K562 (cell line): ENCODE measurements around the gene IL1F10.

Source experiments
- EZH2 ChIP-seq: IDR thresholded peaks from 2 replicates; pipeline ENCODE4 v1.6.1; 2012; ENCODE audit warnings: low read depth, mild to moderate bottlenecking, inconsistent platforms, low read length, borderline replicate concordance
- HDAC8 ChIP-seq: fragments of 450-650 bp; IDR thresholded peaks from 2 replicates; pipeline ENCODE4 v1.6.1; 2016; ENCODE audit warnings: mild to moderate bottlenecking, missing genetic modification characterization, moderate library complexity, missing compliant biosample characterization
- MXI1 ChIP-seq: IDR thresholded peaks from 2 replicates; pipeline ENCODE4 v1.6.1; 2011; ENCODE audit warnings: low read depth, mild to moderate bottlenecking, improper control_type of control experiment, low read length
- PHF8 ChIP-seq: fragments of 200-600 bp; sonication (generic); IDR thresholded peaks from 2 replicates; pipeline ENCODE4 v1.6.1; 2012; ENCODE audit warnings: mixed run types, mild to moderate bottlenecking, inconsistent platforms, low read length, moderate library complexity, borderline replicate concordance
- POLR2A ChIP-seq: fragments of 450-650 bp; conservative IDR thresholded peaks from 2 replicates; pipeline ENCODE4 v1.6.1; 2016
- ZBTB7A ChIP-seq: IDR thresholded peaks from 2 replicates; pipeline ENCODE4 v1.6.1; 2011; ENCODE audit warnings: low read depth, mild to moderate bottlenecking, low read length, moderate library complexity, borderline replicate concordance; ENCODE audit not compliant: control insufficient read depth
- ZNF212 ChIP-seq: fragments of 450-650 bp; formaldehyde crosslinking; IDR thresholded peaks from 2 replicates; pipeline ENCODE4 v1.4.0; 2020; ENCODE audit warnings: mild to moderate bottlenecking
- ZNF384 ChIP-seq: IDR thresholded peaks from 2 replicates; pipeline ENCODE4 v1.6.1; 2012; ENCODE audit warnings: low read depth, low read length, improper control_type of control experiment
- TF ChIP-seq, protein P1 (sequence below), 3 experiments: IDR thresholded peaks in 2 of 3; conservative IDR thresholded peaks in 1 of 3; 2 replicates each; pipeline ENCODE4 v1.5.1; 2011 to 2012; ENCODE audit warnings: low read length in 3 of 3, mild to moderate bottlenecking in 3 of 3, control low read depth in 2 of 3, improper control_type of control experiment in 1 of 3, inconsistent platforms in 1 of 3, low read depth in 1 of 3, mixed read lengths in 1 of 3, moderate library complexity in 1 of 3; ENCODE audit not compliant: insufficient read depth in 2 of 3
- TF ChIP-seq, protein P2 (sequence below): sonication (generic); formaldehyde crosslinking; IDR thresholded peaks from 2 replicates; pipeline ENCODE4 v1.8.0; 2022; ENCODE audit warnings: mild to moderate bottlenecking, missing genetic modification reagents
- TF ChIP-seq, protein P3 (sequence below): sonication (generic); formaldehyde crosslinking; IDR thresholded peaks from 2 replicates; pipeline ENCODE4 v1.9.0; 2022; ENCODE audit warnings: mild to moderate bottlenecking, missing genetic modification reagents
- TF ChIP-seq, protein P4 (sequence below): fragments of 250-450 bp; sonication (Bioruptor Pico); IDR thresholded peaks from 2 replicates; pipeline ENCODE4 v1.5.0; 2020; ENCODE audit warnings: mild to moderate bottlenecking, borderline replicate concordance
- TF ChIP-seq, protein P5 (sequence below): sonication (generic); formaldehyde crosslinking; IDR thresholded peaks from 2 replicates; pipeline ENCODE4 v1.8.1; 2023; ENCODE audit warnings: mild to moderate bottlenecking, missing genetic modification reagents
- TF ChIP-seq, protein P6 (sequence below): sonication (generic); formaldehyde crosslinking; IDR thresholded peaks from 2 replicates; pipeline ENCODE4 v1.8.0; 2022; ENCODE audit warnings: mild to moderate bottlenecking, missing genetic modification reagents

DNA sequence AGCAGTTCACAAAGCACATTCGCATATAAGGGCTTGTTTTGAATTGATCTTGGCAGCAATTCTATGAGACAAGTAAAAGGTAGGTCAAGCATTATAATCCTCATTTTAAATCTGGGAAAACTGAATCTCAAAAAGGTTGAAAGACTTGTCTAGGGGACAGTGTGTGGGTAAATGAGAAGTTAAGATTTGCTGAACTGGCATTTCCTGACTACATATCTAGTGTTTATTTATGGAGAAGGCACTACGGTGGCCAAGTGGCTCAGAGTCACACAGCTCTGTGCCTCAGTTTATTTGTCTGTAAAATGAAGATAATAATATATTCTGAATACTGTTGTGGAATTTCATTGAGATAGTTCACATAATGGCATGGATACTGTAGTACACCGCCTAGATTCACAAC lies 43.4 kb downstream of the IL1F10 start:
- TF ChIP-seq POLR2A (no peak), MXI1 (no peak), HDAC8 (tag) (no peak), ZNF212 (CRISPR knock-in tag) (no peak), ZNF384 (no peak), PHF8 (no peak), ZBTB7A (no peak), EZH2 (no peak)
- TF ChIP-seq, protein P1, sequence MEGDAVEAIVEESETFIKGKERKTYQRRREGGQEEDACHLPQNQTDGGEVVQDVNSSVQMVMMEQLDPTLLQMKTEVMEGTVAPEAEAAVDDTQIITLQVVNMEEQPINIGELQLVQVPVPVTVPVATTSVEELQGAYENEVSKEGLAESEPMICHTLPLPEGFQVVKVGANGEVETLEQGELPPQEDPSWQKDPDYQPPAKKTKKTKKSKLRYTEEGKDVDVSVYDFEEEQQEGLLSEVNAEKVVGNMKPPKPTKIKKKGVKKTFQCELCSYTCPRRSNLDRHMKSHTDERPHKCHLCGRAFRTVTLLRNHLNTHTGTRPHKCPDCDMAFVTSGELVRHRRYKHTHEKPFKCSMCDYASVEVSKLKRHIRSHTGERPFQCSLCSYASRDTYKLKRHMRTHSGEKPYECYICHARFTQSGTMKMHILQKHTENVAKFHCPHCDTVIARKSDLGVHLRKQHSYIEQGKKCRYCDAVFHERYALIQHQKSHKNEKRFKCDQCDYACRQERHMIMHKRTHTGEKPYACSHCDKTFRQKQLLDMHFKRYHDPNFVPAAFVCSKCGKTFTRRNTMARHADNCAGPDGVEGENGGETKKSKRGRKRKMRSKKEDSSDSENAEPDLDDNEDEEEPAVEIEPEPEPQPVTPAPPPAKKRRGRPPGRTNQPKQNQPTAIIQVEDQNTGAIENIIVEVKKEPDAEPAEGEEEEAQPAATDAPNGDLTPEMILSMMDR (IDR thresholded peaks at IDR 0.05 in 2 of 3, conservative IDR thresholded peaks at IDR 0.05 in 1 of 3; ENCODE audit: insufficient read depth in 2 of 3, low read depth in 1 of 3, low read length in 3 of 3): no peak
- TF ChIP-seq, protein P2, sequence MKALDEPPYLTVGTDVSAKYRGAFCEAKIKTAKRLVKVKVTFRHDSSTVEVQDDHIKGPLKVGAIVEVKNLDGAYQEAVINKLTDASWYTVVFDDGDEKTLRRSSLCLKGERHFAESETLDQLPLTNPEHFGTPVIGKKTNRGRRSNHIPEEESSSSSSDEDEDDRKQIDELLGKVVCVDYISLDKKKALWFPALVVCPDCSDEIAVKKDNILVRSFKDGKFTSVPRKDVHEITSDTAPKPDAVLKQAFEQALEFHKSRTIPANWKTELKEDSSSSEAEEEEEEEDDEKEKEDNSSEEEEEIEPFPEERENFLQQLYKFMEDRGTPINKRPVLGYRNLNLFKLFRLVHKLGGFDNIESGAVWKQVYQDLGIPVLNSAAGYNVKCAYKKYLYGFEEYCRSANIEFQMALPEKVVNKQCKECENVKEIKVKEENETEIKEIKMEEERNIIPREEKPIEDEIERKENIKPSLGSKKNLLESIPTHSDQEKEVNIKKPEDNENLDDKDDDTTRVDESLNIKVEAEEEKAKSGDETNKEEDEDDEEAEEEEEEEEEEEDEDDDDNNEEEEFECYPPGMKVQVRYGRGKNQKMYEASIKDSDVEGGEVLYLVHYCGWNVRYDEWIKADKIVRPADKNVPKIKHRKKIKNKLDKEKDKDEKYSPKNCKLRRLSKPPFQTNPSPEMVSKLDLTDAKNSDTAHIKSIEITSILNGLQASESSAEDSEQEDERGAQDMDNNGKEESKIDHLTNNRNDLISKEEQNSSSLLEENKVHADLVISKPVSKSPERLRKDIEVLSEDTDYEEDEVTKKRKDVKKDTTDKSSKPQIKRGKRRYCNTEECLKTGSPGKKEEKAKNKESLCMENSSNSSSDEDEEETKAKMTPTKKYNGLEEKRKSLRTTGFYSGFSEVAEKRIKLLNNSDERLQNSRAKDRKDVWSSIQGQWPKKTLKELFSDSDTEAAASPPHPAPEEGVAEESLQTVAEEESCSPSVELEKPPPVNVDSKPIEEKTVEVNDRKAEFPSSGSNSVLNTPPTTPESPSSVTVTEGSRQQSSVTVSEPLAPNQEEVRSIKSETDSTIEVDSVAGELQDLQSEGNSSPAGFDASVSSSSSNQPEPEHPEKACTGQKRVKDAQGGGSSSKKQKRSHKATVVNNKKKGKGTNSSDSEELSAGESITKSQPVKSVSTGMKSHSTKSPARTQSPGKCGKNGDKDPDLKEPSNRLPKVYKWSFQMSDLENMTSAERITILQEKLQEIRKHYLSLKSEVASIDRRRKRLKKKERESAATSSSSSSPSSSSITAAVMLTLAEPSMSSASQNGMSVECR: no peak
- TF ChIP-seq, protein P3, sequence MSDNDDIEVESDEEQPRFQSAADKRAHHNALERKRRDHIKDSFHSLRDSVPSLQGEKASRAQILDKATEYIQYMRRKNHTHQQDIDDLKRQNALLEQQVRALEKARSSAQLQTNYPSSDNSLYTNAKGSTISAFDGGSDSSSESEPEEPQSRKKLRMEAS (CRISPR knock-in tag): no peak
- TF ChIP-seq, protein P4, sequence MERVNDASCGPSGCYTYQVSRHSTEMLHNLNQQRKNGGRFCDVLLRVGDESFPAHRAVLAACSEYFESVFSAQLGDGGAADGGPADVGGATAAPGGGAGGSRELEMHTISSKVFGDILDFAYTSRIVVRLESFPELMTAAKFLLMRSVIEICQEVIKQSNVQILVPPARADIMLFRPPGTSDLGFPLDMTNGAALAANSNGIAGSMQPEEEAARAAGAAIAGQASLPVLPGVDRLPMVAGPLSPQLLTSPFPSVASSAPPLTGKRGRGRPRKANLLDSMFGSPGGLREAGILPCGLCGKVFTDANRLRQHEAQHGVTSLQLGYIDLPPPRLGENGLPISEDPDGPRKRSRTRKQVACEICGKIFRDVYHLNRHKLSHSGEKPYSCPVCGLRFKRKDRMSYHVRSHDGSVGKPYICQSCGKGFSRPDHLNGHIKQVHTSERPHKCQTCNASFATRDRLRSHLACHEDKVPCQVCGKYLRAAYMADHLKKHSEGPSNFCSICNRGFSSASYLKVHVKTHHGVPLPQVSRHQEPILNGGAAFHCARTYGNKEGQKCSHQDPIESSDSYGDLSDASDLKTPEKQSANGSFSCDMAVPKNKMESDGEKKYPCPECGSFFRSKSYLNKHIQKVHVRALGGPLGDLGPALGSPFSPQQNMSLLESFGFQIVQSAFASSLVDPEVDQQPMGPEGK (CRISPR knock-in tag): no peak
- TF ChIP-seq, protein P5, sequence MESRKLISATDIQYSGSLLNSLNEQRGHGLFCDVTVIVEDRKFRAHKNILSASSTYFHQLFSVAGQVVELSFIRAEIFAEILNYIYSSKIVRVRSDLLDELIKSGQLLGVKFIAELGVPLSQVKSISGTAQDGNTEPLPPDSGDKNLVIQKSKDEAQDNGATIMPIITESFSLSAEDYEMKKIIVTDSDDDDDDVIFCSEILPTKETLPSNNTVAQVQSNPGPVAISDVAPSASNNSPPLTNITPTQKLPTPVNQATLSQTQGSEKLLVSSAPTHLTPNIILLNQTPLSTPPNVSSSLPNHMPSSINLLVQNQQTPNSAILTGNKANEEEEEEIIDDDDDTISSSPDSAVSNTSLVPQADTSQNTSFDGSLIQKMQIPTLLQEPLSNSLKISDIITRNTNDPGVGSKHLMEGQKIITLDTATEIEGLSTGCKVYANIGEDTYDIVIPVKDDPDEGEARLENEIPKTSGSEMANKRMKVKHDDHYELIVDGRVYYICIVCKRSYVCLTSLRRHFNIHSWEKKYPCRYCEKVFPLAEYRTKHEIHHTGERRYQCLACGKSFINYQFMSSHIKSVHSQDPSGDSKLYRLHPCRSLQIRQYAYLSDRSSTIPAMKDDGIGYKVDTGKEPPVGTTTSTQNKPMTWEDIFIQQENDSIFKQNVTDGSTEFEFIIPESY (CRISPR knock-in tag): no peak
- TF ChIP-seq, protein P6, sequence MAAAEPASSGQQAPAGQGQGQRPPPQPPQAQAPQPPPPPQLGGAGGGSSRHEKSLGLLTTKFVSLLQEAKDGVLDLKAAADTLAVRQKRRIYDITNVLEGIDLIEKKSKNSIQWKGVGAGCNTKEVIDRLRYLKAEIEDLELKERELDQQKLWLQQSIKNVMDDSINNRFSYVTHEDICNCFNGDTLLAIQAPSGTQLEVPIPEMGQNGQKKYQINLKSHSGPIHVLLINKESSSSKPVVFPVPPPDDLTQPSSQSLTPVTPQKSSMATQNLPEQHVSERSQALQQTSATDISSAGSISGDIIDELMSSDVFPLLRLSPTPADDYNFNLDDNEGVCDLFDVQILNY: no peak
